NCI-H1105 (cell line): ENCODE measurements around the gene SUSD6.
"Not testable (repeated sequence)": the region's sequence is repeated elsewhere in the genome, so short reads cannot be mapped to it uniquely, and the experiment has no call there.

Source experiments
- DNase-seq: peaks from one replicate; lab custom pipeline; 2025; lab: John Stamatoyannopoulos, UW

Gene SUSD6

DNA sequence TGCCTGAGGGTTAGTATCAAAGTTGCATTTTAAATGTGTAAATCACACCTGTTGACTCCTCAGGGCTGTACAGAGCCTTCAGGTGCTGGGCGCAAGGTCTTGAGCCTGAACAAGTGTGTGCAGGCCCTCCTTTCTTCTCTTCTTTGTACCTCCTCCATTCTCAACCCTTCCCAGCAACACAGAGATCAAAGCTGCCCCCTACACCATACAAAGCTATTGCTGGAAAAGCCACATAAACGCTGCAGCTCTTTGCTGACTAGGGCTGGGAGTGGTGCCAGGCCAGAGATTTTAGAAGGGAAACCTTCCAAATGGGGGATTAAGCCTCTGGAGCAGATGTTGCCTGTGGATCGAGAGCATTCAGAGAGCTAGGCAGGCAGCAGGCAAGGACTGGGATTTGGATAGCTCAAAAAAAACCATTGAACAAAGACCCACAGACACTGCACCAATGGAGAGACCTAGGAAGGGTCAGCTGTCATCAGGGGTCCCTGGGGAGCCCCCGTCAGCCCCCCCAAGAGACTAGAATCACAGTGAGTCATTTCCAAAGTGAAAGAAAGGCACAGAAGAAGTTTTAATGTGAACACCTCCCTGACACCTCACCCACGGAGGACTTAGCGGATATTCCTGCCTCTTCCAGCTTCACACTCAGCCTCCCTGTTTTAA lies 18.2 kb upstream of the SUSD6 start:
- DNase-seq: peak; percentile 82

DNA sequence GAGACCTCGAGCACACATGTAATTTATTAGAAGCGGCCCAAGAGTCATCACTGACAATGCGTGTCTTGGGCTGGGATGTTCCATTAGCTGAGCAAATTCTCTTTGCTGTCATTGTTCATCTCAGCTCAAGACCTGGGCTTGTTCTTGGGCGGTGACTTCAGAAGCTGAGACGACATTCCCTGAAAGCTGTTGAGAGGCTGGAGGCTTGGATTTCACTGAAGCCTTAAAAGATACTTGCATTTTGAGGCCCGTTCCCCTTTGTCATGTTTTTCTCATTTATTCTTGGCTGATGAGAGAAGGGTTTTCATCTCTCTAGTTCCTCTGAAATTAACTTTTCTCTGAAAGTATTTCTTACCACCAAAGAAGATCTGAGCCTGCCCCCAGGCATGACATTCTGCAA lies 16.6 kb upstream of the SUSD6 start:
- DNase-seq: no peak

DNA sequence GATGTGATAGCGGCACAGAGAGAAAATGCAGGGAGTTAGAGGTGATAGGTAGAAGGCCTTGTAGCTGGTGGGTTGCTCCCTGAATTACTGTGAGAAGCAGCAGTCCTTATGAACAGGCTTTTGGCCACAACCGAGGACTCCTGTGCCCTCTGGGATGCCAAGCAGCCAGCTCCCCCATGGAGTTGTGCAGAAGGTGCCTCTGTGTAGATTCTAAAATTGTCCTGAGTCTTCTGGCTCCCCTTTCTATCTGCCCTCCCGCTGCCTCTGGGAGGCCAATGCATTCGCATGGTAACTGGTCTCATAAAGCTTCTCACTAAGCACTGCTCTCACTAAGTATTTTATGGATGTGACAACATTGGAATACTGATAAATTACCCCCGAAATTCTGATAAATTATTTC lies 16.1 kb upstream of the SUSD6 start:
- DNase-seq: no peak

DNA sequence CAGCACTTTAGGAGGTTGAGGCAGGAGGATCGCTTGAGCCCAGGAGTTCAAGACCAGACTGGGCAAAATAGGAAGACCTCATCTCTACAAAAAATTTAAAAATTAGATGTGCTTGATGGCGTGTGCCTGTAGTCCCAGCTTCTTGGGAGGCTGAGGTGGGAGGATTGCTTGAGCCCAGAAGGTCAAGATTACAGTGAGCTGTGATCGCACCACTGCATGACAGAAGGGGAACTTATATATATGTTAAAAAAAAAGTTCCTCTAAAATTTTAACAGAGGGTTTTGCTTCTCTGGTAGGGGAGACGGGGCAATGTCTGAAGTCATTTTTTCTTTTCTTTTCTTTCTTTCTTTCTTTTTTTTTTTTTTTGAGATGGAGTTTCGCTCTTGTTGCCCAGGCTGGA lies 12.0 kb upstream of the SUSD6 start:
- DNase-seq: not testable (repeated sequence)

DNA sequence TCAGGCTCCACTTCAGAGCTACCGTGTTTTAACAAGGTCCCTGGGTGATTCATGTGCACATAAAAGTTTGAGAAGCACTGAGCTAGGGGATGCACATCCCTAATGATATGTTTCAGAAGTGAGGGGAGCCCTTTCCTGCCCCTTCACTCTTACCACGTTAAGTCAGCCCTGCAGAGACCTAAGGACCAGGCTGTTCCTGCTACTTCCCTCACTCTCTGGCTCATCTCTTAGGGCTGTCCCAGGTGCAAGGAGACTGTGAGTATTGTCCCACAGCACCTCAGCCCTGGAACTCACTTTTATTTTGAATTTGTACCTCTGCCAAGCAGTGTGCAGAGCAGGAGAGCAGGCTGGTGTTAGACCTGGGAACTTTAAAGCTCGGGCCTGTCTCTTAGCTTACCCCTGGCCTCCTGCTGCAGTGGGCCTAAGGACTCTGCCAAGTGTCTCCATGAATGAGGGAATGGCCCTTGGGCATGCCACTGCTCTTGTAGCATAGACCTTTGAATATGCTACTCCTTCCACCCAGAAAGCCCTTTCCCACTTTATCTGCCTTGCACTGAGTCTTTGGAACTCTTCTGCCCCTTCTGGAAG lies 11.0 kb upstream of the SUSD6 start:
- DNase-seq: no peak

DNA sequence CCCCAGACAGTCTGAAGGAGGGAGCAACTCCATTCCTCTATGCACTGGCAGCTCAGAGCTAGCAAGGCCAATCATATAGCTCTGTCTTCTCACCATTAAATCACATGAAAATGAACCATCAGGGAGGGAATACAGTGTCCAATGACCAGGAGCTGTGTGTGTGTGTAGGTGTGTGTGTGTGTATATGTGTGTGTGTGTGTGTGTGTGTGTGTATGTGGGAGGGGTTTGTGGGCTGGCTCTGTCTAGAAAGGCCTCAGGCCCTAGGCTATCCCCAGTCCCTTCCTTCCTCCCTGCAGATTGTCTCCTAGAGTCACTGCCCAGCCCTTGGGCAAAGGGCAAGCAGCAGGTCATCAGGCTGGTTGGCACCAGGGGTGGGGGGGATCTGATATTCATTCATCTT lies 5.7 kb upstream of the SUSD6 start:
- DNase-seq: no peak

DNA sequence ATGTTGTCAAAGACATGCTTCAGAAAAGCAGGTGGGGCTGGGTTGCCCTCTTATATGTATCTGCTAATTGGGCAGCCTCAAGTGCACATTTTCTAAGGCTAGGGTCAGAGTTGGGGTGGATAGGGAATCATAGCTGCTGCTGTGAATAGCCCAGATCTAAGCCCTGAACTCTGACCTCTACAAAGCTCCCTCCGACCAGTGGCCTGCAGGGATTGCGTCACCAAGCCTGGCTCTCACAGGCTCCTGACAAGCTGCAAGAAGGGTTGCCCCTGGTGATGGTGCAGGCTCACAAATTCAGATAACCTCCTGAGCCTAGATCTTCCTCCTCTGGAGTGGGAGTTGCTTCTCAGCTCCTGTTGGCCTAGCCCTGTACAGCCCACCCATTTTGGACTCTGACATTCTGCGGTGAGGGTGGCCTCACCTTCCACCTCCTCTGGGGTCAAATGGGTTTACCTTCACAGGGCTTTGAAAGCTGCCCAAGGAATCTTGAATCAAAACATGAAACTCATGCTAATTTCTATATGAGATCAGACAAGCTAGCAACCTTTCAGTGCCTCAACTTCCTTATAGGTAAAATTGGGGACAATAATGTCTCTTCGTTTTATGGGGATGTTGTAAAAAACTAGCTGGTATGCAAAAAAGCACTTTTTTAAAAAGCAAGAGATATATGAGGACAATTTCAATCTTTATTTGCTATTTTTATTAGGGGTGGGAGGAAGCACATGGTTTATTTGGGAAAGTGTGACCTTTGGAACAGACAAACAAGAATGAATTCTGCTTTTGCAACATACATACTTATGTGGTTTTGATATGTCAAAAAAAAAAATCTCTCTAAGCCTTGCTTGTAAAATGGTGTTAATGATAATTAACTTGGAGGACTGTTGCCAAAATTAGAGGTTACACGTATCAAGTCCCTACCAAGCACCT lies 4.9 kb upstream of the SUSD6 start:
- DNase-seq: no peak

DNA sequence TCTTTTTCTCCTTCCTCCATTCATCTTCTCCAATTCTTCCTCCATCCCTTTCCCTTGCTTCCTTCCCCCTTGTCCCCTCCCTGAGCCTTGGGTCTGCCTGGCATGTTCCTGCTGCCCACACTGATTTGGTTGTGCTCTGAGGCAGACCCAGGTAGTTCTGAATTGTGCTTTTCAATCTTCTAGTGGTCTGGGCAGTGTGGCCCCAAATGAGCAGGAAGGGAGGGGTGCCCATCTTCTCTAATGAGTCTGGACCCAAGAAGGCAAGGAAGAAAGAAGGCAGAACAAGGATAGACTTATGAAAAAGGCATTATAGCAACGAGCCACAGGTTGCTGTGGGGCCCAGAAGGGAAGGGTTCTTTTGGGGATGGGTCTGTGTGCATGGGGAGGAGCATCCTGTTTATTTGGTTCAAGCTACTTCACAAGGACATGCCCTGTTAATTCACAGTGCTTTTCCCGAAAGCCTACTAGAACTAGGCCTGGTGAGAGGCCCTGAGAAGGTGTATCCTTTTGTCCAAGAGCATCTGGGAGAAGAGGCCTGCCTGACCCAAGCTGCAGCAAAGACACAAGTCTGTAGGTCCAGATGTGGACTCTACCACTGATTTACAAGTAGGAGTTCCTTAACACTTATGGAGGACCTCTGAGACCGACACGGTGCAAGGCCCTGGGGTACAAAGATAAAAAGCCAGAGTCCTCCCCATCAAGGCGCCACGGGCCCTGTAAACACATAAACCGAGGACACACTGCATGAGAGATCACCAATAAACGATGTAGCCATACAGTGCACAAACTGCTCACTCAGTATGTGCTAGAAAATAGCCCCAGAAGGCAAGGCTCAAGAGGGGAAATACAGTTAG lies 1.1 kb upstream of the SUSD6 start:
- DNase-seq: no peak

DNA sequence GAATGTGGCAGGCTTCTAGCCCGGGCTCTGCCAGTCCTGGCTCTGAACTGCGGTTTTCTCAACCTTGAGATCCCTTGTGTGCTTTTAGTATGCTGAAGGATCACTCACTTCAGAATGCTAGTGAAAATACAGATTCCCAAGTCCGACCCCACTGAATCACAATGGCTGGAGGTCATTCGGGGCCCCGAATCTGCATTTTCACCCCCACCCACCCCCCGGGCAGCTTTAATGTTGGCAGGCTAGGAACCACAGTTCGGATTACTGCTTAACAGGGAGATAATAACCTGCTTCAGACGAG lies 573 bp upstream of the SUSD6 start:
- no peak for DNase-seq

DNA sequence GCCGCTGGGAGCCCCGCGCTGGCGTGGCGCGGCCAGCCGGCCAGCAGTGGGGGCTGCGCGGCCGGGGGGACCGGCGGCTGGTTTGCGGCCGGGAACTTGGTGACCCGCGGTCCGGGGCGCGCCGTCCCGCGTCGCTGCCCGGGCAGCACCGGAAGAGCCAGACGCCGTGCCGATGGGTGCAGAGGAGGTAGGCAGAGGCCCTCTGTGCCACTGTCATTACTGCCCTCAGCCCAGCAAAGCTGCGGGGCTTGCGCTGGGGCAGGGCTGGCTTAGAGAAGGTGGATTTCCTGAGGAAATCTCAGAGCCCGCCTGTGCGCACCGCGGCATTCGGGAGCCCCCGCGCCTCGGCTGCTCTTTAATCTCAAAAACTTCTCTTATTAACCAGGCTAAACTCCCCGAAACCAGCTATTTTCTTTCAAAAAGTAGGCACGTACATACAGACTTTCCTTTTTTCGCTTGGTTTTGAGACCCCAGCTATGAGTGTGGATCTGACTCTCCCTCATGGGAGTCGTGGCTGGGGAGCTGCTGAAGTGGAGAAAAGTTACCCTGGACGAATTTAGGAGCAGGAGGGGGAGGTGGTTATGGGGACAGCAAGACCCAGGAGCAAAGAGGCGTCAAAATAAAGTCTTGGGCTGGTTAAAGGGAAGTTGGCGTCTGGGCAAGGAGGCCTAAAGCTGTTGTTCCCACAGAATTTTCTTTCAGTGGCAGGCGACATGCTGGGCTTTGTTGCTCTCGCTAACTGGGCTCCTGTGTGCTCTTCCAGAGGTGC lies 802 bp downstream of the SUSD6 start:
- peak; percentile 24 for DNase-seq

DNA sequence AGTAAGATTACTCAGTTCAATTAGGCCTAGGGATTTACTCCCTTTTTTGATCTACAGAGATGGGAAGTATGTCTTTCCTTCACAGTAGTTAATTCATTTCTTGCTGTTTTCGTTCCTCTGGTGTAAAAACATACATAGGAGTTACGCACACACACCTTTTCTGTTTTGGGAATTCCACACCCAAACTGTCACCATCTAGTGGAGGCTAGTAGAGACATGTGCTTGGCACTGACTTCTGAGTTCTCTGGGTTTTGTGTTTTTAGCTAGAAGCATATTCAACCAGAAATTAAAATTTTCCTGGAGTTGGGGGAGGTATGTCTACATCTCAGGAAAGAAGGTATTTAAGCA lies 1.4 kb downstream of the SUSD6 start:
- no peak for DNase-seq

DNA sequence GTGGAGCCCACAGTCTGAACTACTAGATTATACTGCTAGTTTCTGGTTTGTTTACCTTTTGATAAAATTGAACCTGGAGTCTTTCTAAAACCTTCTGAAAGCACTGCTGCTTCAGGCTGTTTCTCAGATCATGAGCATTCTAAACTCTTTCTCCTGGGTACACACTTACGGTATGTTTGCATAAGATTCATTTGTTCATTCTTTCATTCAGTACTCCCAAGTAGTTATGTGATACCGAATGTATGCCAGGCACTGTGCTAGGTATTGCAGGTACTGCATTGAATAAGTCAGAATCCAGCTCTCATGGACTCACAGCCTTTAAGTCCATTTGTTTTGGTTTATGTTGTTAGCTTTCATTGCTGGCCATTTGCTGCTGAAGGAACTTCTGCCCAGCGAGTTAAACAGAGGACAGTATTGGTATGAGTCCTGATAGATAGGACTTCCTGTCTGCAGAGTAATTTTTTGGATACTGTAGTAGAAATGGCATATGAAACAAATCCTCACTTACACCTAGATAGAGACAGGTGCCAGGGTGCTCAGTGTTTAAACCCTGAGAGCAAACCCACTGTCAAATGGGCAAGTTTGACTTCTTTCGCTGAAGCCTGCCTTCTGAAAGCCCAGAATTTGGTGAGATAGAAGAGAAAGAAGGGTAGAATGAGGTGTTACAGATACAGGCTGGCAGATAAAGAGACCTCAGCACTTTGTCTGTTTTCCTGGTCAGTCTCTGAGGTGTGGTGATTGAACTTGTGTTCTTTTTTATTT lies 2.1 kb downstream of the SUSD6 start:
- no peak for DNase-seq

DNA sequence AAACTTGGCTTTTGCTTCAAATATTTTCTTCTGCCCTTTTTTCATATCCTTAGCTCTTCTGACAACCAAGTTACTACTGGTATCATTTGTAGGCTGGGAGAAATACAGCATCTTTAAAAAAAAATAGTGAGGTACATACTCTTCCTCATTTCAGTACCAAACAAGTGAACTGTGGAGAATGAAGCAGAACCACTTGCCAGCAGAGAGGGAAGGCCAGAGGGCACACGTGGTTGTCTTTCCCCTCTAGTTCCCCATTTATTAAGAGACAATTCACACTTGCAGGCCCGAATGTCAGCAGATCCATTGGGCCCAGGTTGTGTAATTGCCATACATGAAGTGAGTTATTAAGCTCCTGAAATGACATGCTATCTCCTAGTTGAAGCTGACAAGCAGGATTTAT lies 3.2 kb downstream of the SUSD6 start:
- no peak for DNase-seq

DNA sequence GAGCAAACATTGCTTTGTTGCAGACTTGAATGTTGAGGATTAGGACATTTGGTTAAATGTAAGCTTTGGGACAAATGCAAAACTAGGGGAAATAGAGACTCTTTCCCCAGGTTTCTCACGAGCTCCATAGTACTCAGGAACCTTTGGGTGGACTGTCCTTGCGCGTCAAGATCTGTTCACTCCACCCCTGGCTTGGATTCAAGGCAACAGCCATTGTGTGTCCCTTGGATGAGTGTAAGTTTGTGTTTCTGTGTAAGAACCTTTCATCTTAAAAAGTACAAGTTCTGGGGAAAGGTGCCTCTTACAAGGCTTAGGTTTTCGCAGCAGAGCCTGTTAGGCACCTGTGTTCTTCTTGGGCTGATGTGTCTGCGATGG lies 3.7 kb downstream of the SUSD6 start:
- no peak for DNase-seq

DNA sequence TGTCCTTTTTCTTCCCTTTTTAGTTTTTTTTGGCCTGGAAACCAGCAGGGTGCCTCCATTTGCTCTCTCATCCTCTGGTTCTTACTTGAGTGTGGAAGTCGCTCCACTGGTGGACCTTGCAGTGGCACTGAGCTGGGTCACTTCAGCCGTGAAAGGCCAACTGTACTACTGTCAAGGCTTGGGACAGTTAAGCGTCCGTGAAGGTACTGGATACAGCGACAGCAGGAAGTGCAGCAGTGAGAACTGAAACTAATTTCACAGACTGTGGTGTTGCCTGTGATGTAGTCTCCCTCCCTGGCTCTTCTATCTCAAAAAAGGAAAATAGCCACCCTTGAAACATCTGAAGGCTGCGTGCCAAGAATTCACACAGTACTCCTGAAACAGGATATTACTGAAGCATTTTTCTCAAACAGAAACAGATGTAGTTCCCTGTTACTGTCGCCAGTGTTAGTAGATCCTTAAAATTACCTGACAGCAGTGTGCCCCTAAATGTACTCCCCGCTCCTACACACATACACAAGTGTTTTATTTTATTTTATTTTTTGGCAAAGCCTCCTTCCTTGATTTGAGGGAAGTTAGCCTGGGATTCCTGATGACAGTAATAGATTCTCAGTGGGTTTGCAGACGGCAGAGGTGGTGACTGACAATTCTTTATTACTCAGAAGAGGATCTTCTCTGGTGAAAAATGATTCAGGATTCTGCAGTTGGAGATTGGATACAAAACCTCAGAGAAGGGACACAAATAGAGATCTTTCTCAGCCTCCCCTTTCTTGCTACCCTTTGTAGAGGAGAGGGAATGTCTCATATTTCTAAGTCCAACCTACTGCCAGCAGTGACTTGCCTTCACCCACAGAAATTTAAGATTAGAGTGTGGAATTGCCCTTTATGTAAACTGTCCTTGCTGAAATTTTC lies 4.4 kb downstream of the SUSD6 start:
- DNase-seq: peak; percentile 52

DNA sequence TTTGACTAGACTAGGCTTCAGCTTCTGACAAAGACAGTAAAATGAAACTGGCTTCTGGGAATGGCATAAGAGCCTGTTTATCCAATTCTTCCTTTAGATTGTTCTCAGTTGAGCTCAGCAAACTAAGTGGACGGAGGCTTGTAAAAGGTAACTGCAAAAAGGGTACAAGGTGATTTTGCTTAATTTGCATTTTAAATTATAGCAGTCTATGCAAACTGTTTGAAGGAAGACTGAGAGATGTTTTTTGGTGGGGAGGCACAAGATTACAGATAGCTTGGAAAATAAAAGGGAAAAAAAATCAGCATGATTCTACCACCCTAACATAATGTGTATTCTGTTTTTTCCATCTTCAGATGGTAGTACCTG lies 5.0 kb downstream of the SUSD6 start:
- no peak for DNase-seq

DNA sequence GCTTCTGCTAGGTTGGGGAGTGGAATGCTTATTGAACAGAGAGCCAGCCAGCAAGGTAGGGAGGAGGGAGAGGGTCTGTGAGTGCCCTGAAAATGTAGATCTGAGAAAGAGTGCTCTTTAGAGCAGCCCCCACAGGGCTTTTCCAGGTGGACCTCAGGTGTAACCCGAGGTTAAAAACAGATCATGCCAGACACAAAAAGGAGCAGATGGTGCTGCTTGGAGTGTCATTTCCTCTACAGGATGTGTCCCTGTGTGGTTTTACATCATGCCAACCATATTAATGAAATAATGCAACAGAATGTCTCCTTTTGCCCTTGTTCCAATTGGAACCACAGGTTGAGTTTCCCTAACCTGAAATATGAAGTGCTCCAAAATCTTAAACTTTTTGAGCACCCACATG lies 6.4 kb downstream of the SUSD6 start:
- DNase-seq: no peak

DNA sequence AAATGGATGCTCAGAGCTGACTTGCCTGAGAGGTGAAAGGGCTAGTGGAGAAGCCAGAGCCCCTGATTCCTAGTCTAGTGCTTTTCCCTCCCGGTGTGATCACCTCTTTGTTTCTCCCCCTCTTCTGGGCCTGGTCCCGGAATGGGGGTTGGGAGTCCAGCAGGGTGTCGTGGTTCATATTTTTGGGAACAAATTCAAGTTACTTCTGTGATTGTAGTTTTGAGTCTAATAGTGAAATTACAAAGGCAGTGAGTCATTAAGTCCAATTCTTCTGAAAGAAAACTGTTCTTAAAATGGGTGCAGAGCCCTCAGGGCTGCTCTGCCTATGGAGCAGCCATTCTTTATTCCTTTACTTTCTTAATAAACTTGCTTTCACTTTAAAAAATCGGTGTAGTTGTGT lies 7.6 kb downstream of the SUSD6 start:
- no peak for DNase-seq

DNA sequence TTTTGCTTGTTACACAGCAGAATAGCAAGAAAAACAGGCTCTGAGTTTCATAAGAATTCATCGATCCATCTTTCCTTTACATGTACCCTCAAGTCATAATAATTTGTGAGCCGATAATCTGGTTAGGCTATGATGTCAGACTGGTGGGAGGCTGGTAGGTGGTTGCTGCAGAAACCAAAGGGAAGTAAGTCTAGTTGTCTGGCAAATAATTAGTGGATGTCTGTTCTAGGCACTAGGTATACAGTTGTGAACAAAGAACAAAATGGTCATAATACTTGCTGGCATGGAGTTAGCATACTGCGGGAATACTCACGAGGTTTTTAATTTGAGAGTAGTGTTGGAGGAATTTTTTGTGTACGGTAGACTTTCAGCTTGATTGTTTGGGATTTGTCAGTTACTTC lies 8.8 kb downstream of the SUSD6 start:
- no peak for DNase-seq

DNA sequence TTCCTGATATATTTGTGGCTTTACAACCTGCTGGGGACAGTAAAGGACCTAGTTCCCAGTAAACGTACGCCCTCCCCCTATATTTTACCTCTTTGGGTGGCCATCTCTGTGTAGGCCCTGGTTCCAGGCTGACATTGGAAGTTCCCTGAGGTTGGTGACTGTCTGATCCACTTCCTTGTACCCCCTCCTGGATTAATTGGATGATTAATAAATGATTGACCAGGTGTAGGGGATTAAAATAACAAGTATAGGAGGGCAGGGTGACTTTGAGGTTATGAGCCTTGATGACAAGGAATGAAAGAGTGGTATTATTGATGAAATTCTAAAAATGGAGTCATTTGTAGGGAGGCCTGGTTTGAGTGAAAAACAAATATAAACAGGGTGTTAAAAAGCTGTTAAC lies 9.6 kb downstream of the SUSD6 start:
- no peak for DNase-seq
